Colonic mucosa (tissue), 4 donors: ENCODE results near the gene TSPAN5. TPM values are rescaled to one million over a fixed set of nuclear protein-coding genes. Genes with fewer than 3 reads are reported as not detected.

Source experiments
- DNase-seq: peaks from one replicate; pipeline ENCODE4 v3.0.0-alpha.2; 2020
- H3K27ac ChIP-seq: fragments of 200-600 bp; one replicate; pipeline ENCODE4 v1.8.0; 2021
- H3K27me3 ChIP-seq: fragments of 200-600 bp; one replicate; pipeline ENCODE4 v1.8.0; 2021
- H3K36me3 ChIP-seq: fragments of 200-600 bp; one replicate; pipeline ENCODE4 v1.8.0; 2021
- H3K4me1 ChIP-seq: fragments of 200-600 bp; one replicate; pipeline ENCODE4 v1.8.0; 2021; ENCODE audit warnings: mild to moderate bottlenecking
- H3K4me3 ChIP-seq: fragments of 200-600 bp; one replicate; pipeline ENCODE4 v1.8.0; 2021
- H3K9ac ChIP-seq, 2 donors: one replicate each; pipeline ENCODE4 v1.7.0; 2013; ENCODE audit warnings: control low read depth in 2 of 2, low read depth in 2 of 2, low read length in 2 of 2
- H3K9me3 ChIP-seq: fragments of 200-600 bp; one replicate; pipeline ENCODE4 v1.8.0; 2021
- CTCF ChIP-seq: fragments of 200-600 bp; IDR thresholded peaks from one replicate; pipeline ENCODE4 v1.8.0; 2022; ENCODE audit warnings: antibody characterized with exemption, mild to moderate bottlenecking
- intact Hi-C: fragments of 100-400 bp; cut with DNase I; formaldehyde crosslinking; loops from one replicate; pipeline ENCODE4 v1.14.1; 2022
- total RNA-seq, 2 donors: library from RNA; stranded (reverse); fragmentation: NEBNext Ultra II Directional in 1 of 2; extraction: Animal tissue kit (Norgen Biotek cat#: 25700) in 1 of 2; gene quantifications; one replicate each; pipeline ENCODE4 v1.2.1, GENCODE V29; 2021
- donor health status: healthy.
- donor health status: DM: no; HTN: no; CAD: no.
- donor health status: DM: no; HTN: no; CAD: no.

The TSPAN5 gene
- total RNA-seq, 2 donors from 2014 or later: 5.3 to 5.6 TPM

DNA sequence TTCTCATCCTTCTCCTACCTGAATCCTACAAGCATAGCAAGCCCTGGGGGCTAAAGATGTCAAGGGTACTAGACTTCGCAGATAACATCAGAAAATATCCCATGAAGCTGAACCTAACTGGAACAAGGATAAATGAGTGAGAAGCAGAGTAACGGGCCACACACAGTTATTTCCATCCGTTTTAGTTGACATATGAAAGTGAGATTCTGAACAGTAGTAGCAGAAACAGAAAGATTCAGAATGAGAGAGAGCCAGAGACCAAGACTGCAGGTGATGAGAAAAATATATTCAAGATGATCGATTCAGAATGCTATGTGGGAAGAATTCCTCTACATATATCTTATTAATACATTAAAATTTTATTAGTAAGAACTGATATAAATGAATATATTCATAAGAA, 165.1 kb downstream of the TSPAN5 start:
- H3K9me3 ChIP-seq: no peaks in the 10 kb centered on the region
- TF ChIP-seq CTCF: no peak
- no peak overlapping the region for H3K4me3 ChIP-seq
- H3K4me1 ChIP-seq: no peaks in the 10 kb centered on the region
- H3K9ac ChIP-seq: no peak overlapping the region
- H3K27me3 ChIP-seq: no peaks in the 10 kb centered on the region
- DNase-seq: no peak
- H3K36me3 ChIP-seq: no peaks in the 10 kb centered on the region
- H3K27ac ChIP-seq: no peak overlapping the region
- intact Hi-C loops: no loop called here

DNA sequence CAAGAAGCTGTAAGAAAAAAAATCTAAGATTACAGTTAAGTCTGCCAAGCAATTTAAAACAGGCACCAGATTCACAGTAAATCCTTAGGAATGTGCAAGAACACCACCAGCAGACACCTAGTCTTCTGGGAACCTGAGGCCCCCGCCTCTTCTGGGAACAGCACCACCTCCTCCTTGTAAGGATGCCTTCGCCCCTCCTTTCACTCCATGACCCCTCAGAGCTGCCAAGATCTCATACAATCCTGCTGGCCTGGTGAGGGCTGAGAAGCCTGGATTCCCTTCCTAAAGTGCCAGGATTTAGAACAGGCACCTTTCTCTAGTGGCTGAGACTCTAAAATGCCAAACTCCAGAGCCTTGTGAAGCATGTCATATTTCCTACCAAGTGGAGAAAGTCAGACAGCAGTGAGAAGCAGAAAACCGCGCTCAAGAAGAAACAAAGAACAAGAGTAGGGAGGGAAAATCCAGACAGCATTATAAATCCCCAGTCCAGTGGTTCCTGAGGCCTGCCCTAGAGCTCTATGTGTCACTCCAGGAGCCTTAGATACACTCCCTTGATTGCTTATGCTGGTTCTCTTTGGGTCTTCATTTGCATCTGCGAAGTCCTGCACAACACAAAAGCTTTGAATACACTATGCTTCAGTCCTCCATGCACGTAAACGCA, 166.4 kb downstream of the TSPAN5 start:
- H3K27ac ChIP-seq: no peak overlapping the region
- no peaks in the 10 kb centered on the region for H3K4me1 ChIP-seq
- intact Hi-C loops: no loop called here
- no peaks in the 10 kb centered on the region for H3K27me3 ChIP-seq
- TF ChIP-seq CTCF: no peak
- H3K36me3 ChIP-seq: no peaks in the 10 kb centered on the region
- DNase-seq: no peak
- no peak overlapping the region for H3K9ac ChIP-seq
- no peak overlapping the region for H3K4me3 ChIP-seq
- no peaks in the 10 kb centered on the region for H3K9me3 ChIP-seq

- DNase-seq: no peak
- TF ChIP-seq CTCF: no peak
- H3K27ac ChIP-seq: no peak overlapping the region
- H3K9ac ChIP-seq: no peak overlapping the region
- H3K27me3 ChIP-seq: no peaks in the 10 kb centered on the region
- no peaks in the 10 kb centered on the region for H3K9me3 ChIP-seq
- H3K36me3 ChIP-seq: no peaks in the 10 kb centered on the region
- no peak overlapping the region for H3K4me3 ChIP-seq
- intact Hi-C loops: no loop called here
- H3K4me1 ChIP-seq: no peaks in the 10 kb centered on the region
These were observed 168.2 kb downstream of the TSPAN5 start for GRCh38 chr4:98490251-98490650.

DNA sequence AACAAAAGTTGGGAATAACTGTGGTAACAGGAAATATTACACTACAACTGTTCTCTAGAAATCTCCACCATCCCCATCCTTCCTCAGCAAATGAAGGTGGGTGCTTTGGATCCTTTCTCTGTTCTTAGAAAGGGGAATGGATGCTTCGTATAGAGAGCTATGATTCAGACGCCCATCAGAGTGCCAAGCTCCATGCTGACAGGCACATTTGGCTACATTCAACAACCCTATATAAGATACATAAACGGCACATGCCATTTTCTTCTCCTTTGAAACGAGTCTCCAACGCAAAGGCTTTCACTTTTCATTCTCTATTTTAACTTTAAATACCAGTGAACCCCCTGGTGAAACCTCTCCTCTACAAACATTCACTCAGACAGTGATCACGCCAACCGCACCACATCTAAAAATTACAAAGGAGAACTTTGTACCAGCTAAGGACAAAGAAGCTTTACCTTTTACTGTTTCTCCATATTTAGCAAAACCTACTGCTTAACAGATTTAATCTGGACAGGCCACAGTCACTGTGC, 172.5 kb downstream of the TSPAN5 start:
- Histone ChIP-seq H3K36me3 (no peaks in the 10 kb centered on the region), H3K4me3 (no peak overlapping the region), H3K27me3 (no peaks in the 10 kb centered on the region), H3K4me1 (no peaks in the 10 kb centered on the region), H3K9ac (no peak overlapping the region), H3K27ac (no peak overlapping the region), H3K9me3 (no peaks in the 10 kb centered on the region)
- intact Hi-C loops: no loop called here
- no peak for DNase-seq
- no peak for TF ChIP-seq CTCF

DNA sequence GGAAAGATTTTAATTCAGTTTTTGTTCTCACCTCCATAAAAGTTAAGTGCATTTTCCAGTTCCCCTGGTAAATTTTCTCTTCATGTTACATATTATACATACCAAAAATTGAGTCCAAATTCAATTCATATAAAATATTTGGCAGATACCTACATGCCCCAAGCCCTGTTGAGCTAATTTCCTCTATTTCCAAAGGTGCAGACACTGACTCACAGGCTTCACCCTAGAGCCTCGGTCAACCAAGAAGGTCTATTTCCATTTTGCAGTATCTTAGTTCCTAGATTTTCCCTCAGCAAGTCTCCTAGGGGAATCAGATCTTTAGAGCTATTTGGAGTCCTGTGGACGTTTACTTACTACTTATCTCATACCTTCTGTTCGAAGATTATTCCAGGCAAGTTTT, 174.4 kb downstream of the TSPAN5 start:
- DNase-seq: no peak
- Histone ChIP-seq H3K9me3 (no peaks in the 10 kb centered on the region), H3K36me3 (no peaks in the 10 kb centered on the region), H3K27ac (no peak overlapping the region), H3K4me1 (no peaks in the 10 kb centered on the region), H3K4me3 (no peak overlapping the region), H3K9ac (no peak overlapping the region), H3K27me3 (no peaks in the 10 kb centered on the region)
- intact Hi-C loops: no loop called here
- no peak for TF ChIP-seq CTCF
